ENCODE results near the gene MAP1LC3C. TPM values are rescaled to one million over a fixed set of nuclear protein-coding genes. Genes with fewer than 3 reads are reported as not detected.

The MAP1LC3C gene
- total RNA-seq, 4 donors from 2014 or later: 3.5 to 32.6 (median 9.7) TPM

DNA sequence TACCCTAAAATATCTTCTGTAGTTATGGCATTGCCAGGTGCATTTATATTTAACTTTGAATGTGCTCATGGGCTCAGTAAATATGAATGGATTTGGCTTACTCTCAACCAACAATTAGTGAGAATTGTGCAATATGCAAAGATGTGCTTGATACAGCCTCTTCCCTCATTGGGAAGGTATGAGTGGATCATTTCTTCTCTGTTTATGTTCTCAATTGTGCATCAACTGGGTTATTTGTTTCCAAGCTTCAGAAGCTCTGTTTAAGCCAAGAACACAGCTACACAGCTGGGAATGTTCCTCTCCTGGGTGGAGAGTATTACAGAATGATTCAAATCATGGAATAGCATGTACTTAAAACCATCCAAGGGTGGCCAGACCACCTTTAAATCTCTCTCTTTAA lies 17.6 kb upstream of the MAP1LC3C start:
- H3K4me3 ChIP-seq: no peak overlapping the region
- ATAC-seq: peak; percentile 54
- no peaks in the 10 kb centered on the region for H3K36me3 ChIP-seq
- no peaks in the 10 kb centered on the region for H3K4me1 ChIP-seq
- H3K27ac ChIP-seq: no peak overlapping the region
- H3K27me3 ChIP-seq: no peaks in the 10 kb centered on the region
- no peaks in the 10 kb centered on the region for H3K9me3 ChIP-seq
- TF ChIP-seq EP300 (IDR thresholded peaks at IDR 0.05) (no peak), POLR2AphosphoS5 (IDR thresholded peaks at IDR 0.05) (no peak), POLR2A (IDR thresholded peaks at IDR 0.05) (no peak)
- TF ChIP-seq, protein P1, sequence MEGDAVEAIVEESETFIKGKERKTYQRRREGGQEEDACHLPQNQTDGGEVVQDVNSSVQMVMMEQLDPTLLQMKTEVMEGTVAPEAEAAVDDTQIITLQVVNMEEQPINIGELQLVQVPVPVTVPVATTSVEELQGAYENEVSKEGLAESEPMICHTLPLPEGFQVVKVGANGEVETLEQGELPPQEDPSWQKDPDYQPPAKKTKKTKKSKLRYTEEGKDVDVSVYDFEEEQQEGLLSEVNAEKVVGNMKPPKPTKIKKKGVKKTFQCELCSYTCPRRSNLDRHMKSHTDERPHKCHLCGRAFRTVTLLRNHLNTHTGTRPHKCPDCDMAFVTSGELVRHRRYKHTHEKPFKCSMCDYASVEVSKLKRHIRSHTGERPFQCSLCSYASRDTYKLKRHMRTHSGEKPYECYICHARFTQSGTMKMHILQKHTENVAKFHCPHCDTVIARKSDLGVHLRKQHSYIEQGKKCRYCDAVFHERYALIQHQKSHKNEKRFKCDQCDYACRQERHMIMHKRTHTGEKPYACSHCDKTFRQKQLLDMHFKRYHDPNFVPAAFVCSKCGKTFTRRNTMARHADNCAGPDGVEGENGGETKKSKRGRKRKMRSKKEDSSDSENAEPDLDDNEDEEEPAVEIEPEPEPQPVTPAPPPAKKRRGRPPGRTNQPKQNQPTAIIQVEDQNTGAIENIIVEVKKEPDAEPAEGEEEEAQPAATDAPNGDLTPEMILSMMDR (IDR thresholded peaks at IDR 0.05): no peak

DNA sequence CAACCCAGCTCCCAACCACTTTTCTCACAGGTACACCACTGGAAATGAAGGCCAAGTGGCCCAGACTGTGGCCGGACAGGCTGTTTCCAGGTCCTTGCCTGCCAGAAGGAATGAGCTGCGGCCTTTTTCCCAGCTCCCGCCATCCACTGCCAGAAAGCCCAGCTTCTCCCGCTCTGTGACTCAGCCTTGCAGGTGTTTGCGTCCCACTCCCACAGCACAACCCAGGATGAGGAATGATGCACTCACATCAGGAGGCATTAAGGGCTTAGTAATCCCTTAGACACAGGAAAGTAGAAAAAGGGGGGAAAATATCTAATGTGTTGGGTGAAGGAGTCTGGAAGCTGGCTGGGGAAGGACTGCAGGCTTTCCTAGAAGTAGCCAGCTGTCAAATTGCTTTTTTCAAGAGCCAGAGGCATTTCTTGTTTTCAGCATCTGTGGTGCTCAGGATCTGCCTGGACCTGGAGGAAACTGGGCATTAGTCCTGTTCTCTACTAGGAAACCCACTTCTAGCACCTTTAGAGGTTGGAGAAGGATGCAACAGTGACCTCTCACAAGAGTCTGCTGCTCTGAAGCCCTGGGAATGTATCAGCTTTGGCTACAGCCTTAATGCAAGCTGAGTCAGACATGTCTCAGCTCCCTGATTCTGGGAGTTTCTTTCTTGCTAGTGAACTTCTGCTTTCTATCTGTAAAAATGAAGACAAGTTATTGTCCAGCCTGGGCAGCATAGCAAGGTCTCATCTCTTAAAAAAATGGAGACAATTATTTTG lies 13.2 kb upstream of the MAP1LC3C start:
- TF ChIP-seq EP300 (IDR thresholded peaks at IDR 0.05) (no peak), POLR2AphosphoS5 (IDR thresholded peaks at IDR 0.05) (no peak), POLR2A (IDR thresholded peaks at IDR 0.05) (no peak)
- TF ChIP-seq, protein P1 (IDR thresholded peaks at IDR 0.05): no peak
- no peaks in the 10 kb centered on the region for H3K4me1 ChIP-seq
- peak overlapping the region in 2 of 4 donors; percentile 47 to 52 for H3K27ac ChIP-seq
- H3K4me3 ChIP-seq: no peak overlapping the region
- WGBS, 2 donors (ENCODE audit: low coverage in 1 of 2): no CpG with 5 or more reads among the region's 5 CpGs
- peaks cover 10% of the 10 kb centered on the region for H3K27me3 ChIP-seq
- no peaks in the 10 kb centered on the region for H3K9me3 ChIP-seq
- no peaks in the 10 kb centered on the region for H3K36me3 ChIP-seq
- peak; percentile 47 for ATAC-seq

DNA sequence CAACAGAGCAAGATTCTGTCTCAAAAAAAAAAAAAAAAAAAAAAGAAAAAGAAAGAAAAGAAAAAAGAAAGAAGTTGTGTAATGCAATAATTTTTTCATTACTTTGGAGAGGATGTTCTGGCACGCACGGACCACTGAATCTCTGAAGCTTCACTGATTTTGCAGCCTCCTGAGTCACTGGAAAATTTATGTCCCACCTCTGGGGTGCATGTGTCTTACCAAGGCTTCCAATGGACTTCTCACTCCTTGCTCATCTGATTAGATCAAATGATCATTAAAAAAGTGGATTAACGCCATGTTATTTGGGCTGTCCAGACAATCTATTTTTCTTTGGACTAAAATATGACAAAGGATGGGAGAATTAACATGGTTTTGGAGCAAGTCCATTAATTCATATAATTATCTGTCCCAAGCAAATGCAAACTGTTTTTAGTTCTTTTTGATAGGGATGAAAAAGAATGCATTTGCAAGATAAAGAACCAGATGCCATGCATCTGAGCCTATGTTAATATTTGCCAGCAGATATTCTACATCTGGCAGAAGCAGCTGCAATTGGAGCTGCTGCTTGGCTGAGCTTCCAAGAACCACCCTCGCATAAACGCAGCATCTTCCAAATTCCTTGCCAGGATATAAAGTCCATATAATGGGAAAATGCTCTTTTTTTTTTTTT lies 10.1 kb upstream of the MAP1LC3C start:
- no peak overlapping the region for H3K4me3 ChIP-seq
- no peaks in the 10 kb centered on the region for H3K4me1 ChIP-seq
- H3K36me3 ChIP-seq: no peaks in the 10 kb centered on the region
- ATAC-seq: peak; percentile 77
- no peaks in the 10 kb centered on the region for H3K9me3 ChIP-seq
- WGBS, 2 donors (ENCODE audit: low coverage in 1 of 2): 43 to 46% methylated on average over 2 to 5 of the region's 5 CpGs
- H3K27me3 ChIP-seq: peaks cover 10% of the 10 kb centered on the region
- H3K27ac ChIP-seq: no peak overlapping the region
- TF ChIP-seq POLR2AphosphoS5 (IDR thresholded peaks at IDR 0.05) (no peak), POLR2A (IDR thresholded peaks at IDR 0.05) (no peak), EP300 (IDR thresholded peaks at IDR 0.05) (no peak)
- TF ChIP-seq, protein P1 (IDR thresholded peaks at IDR 0.05): no peak

DNA sequence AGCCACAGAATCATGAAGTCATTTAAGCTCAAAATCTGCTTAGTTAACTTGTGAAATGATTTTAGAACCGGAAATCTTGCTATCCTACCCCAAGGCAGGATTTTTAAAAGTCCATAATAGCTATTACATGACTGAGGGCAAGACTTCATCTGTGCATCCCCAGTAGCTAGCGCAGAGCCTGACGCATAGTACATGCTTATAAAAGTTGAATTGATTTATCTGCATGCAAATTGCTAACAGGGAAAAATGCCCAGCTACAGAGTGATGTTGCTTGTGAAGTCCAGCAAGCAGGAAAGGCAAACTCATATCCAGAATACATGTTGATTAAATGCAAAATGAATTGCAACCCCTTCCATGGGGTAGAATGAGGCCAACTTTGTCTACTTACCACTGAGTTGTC lies 8.1 kb upstream of the MAP1LC3C start:
- TF ChIP-seq EP300 (IDR thresholded peaks at IDR 0.05) (no peak), POLR2AphosphoS5 (IDR thresholded peaks at IDR 0.05) (no peak), POLR2A (IDR thresholded peaks at IDR 0.05) (no peak)
- TF ChIP-seq, protein P1 (IDR thresholded peaks at IDR 0.05): no peak
- H3K4me1 ChIP-seq: no peaks in the 10 kb centered on the region
- H3K36me3 ChIP-seq: no peaks in the 10 kb centered on the region
- H3K9me3 ChIP-seq: no peaks in the 10 kb centered on the region
- no peak overlapping the region for H3K4me3 ChIP-seq
- H3K27me3 ChIP-seq: peaks cover 10% of the 10 kb centered on the region
- no peak overlapping the region for H3K27ac ChIP-seq
- WGBS, 2 donors (ENCODE audit: low coverage in 1 of 2): 67 to 87% methylated on average over 1 to 3 of the region's 3 CpGs
- ATAC-seq: no peak

Data from gastroesophageal sphincter (tissue), 4 donors.